DMS 273 (cell line): ENCODE results near the gene SCFD2.
"Not testable (repeated sequence)": the region's sequence is repeated elsewhere in the genome, so short reads cannot be mapped to it uniquely, and the experiment has no call there.

Experiments used
- DNase-seq: peaks from one replicate; lab custom pipeline; 2025; ENCODE audit not compliant: unreplicated experiment; lab: John Stamatoyannopoulos, UW

The SCFD2 gene

GRCh38 chr4:53194727-53195126 lies 171.1 kb downstream of the SCFD2 start:
- DNase-seq: no peak

DNA sequence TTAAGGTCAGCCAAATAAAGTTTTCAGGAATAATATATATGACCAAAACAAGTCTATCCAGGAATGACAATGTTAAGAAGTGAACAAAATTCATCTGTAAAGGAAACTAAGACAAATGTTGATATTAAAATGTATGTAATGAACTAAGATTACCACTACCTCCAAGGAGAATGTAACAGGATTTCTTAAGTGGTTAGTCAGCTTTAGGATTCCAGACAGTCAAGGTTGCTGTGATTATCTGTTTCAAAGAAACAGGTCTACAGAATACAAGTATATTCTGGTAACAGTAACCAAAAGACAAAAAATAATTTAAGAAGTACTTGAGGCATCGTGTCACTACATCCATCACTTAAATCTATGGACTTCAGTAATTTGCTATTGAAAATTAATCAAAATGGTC lies 172.8 kb downstream of the SCFD2 start:
- DNase-seq: no peak

- DNase-seq: no peak
Observed at GRCh38 chr4:53192496-53192895, 173.4 kb downstream of the SCFD2 start.

- DNase-seq: no peak
Observed at GRCh38 chr4:53191997-53192396, 173.9 kb downstream of the SCFD2 start.

DNA sequence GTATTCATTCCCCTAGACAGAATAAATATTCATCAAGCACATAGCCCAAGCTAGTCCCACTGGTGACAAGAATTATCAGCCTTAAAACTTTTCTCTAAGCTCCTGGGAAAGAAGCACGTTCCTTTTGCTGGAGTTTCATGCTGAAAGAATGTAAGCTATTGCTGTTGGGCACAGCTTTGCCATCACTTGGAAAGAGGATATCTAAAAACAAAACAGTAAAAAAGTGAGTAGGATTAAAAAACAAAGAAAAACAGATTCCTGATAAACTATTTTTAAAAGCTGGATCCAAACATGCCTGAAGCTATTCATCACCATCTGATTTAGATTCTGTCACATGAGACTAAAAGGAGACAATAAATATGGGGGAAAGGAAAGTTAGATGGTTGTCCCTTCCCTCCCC lies 176.8 kb downstream of the SCFD2 start:
- no peak for DNase-seq

DNA sequence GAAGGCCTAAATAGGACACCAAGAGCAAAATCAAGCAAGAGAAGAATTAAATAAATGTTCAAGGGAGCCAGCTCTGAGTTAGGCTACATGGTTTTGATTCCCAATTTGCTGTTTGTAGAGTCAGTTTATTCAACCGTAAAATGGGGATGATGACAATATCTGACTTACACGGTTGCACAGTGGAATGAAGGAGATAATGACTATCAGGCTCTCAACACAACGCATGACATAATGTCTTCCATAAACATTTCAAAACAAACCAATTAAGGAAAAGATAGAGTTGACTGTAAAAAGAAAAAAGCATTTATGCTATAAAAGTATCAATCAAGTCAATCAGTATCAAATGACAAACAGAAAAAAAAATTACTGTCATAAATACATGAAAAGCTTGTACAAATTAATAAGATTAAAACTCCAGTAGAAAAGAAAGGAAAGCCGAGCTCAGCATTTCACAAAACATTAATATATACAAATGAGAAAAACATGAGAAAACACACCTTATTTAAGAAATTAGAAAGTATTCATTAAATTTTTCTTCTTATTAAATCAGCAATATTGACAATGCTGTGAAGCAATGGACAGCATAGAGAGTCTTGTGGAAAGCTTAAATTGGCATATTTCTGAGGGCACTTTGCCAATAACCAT lies 179.0 kb downstream of the SCFD2 start:
- no peak for DNase-seq

DNA sequence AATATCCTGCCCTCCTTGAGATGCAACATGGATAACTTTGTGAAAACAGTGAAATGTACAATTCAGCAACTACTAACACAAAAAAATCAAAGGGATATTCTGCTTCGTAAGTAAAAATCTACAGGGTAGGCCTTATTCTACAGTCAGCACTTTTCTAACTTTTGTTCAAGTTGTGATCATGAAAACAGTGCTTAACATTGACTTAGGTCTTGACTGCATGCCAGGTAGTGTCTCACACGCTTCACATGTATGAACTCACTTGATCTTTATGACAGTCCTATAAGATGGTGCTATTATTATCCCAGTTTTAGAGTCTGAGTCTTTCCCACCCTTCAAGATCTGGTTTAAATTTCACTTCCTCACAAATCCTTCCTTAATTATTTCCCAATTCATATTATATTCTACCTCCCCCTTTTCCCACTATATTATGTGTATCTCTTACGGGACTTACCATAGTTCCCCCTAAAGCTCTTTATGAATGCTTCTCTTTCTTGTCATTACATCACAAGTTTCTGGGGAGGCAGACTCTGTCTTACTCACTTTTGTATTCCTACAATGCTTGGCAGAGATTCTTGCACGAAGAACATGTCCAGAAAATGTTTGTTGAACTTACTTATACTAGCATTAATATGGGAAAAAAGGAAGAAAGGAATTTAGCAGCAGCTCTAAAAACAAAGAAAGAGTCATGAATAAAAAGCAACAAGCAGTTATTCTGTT lies 179.8 kb downstream of the SCFD2 start:
- no peak for DNase-seq

DNA sequence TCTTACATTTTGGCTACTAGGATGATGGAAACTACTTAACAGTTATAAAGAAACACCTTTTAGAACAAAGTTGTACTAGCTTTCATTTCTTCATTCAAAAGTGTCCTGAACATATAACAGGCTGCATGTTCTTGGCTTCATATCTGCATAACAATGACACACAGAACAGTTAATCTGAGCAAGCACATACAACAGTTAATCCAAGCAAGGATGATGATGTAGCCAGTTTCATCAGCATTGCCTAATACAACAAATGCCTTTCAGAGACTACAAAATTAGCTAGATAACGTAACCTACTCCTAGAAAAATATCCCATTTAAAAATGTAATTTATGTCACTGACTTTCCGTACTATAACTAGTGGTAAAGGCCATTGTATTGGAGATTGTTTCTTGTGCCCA lies 182.1 kb downstream of the SCFD2 start:
- DNase-seq: no peak

GRCh38 chr4:53177751-53178150 lies 188.1 kb downstream of the SCFD2 start:
- not testable (repeated sequence) for DNase-seq

GRCh38 chr4:53175640-53176039 lies 190.2 kb downstream of the SCFD2 start:
- no peak for DNase-seq

DNA sequence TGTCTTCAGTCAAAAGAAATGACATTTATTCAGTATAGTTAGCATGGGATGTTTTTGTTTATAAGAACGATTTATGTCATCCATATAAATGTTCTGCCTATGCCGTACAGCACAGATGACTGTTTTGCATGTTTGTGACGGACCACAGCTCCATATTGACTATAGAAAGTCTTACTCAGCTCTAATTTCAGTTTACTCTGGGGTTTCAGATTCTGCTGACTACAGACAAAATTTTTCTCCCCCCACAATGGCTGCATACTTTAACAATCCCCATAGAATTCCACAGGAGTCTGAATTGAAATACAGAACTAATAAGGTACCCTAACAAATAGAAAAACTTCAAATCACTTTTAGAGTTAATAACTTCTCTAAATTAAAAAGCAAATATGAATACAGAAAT lies 191.0 kb downstream of the SCFD2 start:
- DNase-seq: no peak

- no peak for DNase-seq
Observed at GRCh38 chr4:53173576-53173975, 192.3 kb downstream of the SCFD2 start.

- no peak for DNase-seq
Observed at GRCh38 chr4:53171797-53172196, 194.1 kb downstream of the SCFD2 start.

GRCh38 chr4:53169695-53170617 lies 195.9 kb downstream of the SCFD2 start:
- DNase-seq: no peak

DNA sequence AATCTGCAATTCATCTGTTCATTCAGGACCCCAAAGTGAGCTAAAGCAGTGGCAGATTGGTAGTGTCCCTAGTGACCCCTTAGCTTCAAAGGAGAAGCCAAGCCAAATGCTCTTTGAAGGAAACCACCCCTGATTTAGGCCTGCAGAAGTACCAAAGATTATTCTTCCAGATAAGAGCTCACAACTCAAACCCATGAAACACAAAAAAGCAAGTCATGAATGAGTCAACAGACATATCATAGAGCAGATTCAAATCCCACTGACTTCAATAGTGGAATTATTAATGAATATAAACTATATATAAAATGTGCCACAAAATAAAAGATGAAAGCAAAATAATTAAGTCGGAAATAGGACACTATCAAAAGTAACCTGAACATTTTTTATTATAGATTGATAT lies 197.6 kb downstream of the SCFD2 start:
- no peak for DNase-seq

DNA sequence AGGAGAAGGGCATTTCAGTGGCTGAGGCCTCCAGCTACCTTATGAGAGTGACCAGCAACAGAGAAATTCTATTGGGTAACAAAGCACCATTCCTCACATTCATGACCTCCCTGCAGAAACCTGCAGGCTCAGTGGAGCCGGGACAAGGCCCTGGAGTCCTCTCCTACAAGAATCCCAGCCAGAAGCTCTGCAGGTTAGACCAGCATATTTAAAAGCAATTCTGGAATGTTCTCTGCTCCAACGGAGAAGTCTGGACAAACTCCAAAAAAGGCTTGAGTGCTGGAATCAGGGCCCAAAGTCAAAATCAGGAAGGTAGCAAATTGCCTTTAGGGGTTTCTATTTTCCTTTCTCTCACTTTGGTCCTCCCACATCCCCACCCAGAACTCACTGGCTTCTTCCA lies 202.9 kb downstream of the SCFD2 start:
- no peak for DNase-seq

GRCh38 chr4:53161787-53162433 lies 204.0 kb downstream of the SCFD2 start:
- DNase-seq: no peak

- no peak for DNase-seq
Observed at GRCh38 chr4:53161051-53161786, 204.6 kb downstream of the SCFD2 start.

DNA sequence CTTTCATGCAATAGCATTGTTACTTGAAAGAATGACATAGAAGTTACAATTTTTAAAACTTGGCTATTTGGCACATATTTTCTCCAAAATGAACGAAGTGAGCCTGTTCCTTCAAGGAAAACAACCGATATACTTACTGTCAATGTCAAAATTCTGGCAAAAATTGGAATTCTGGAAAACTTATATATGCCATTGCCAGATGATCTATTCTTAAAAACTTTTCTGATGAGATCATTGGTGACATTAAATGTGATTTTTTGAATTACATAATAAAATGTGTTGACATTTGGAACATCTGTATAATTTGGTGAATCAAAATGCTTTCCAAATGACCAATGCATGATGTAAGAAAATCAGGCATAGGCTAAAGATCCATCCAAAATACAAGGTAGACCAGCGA lies 209.0 kb downstream of the SCFD2 start:
- no peak for DNase-seq

DNA sequence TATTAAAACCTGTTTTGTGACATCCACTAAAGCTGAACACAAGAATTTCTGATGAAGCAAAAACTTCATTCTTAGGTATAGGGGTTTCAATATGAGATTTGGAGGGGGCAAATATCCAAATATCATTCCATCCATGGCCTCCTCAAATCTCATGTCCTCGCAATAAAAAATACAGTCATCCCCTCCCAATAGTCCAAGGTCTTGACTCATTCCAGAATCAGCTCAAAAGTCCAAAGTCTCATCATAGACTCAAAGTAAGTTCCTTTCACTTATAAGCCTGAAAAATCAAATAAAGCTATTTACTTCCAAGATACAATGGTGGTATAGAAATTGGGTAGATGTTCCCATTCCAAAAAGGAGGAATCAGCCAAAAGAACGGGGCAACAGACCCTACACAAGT lies 213.4 kb downstream of the SCFD2 start:
- no peak for DNase-seq

- DNase-seq: no peak
Observed at GRCh38 chr4:53151489-53151788, 214.4 kb downstream of the SCFD2 start.
